Right atrium auricular region (tissue), 2 donors: Measurements from ENCODE around the gene LTO1. TPM values are rescaled to one million over a fixed set of nuclear protein-coding genes. Genes with fewer than 3 reads are reported as not detected.
"Not testable (repeated sequence)": the region's sequence is repeated elsewhere in the genome, so short reads cannot be mapped to it uniquely, and the experiment has no call there.

Experiments used
- DNase-seq: peaks from one replicate; pipeline ENCODE4 v3.0.0-alpha.2; 2019; ENCODE audit warnings: low spot score
- H3K27ac ChIP-seq, 2 donors: fragments of 200-600 bp; sonication (generic); 1 replicate in 1 of 2; 2 replicates in 1 of 2; pipeline ENCODE4 v1.5.1; 2016 to 2019
- H3K27me3 ChIP-seq, 2 donors: fragments of 200-600 bp; sonication (generic); one replicate each; pipeline versions ENCODE4 v1.5.1 to v1.6.0; 2017 to 2019
- H3K36me3 ChIP-seq: fragments of 200-600 bp; sonication (generic); one replicate; pipeline ENCODE4 v1.5.1; 2016
- H3K4me1 ChIP-seq, 2 donors: fragments of 200-600 bp; sonication (generic); one replicate each; pipeline versions ENCODE4 v1.5.1 to v1.6.0; 2017 to 2019
- H3K4me3 ChIP-seq, 2 donors: fragments of 200-600 bp; sonication (generic); 1 replicate in 1 of 2; 2 replicates in 1 of 2; pipeline ENCODE4 v1.5.1; 2017 to 2019; ENCODE audit warnings: mild to moderate bottlenecking in 1 of 2, moderate library complexity in 1 of 2
- H3K9me3 ChIP-seq, 2 donors: fragments of 200-600 bp; sonication (generic); one replicate each; pipeline ENCODE4 v1.5.1; 2019
- total RNA-seq, 2 donors: library from RNA; depleted of rRNA; stranded (reverse); fragments of >200 nt; gene quantifications; one replicate each; pipeline ENCODE4 v1.1.0, GENCODE V29; 2016
- TF ChIP-seq, protein P1 (sequence below), 2 donors: fragments of 200-600 bp; sonication (generic); IDR thresholded peaks; one replicate each; pipeline ENCODE4 v1.5.1; 2019; ENCODE audit warnings: antibody characterized with exemption in 2 of 2

The LTO1 gene
- total RNA-seq, 2 donors from 2014 or later = 4.7 to 6.0 TPM

GRCh38 chr11:69632900-69633299 is 42.3 kb downstream of the LTO1 start:
- Histone ChIP-seq H3K4me3 (no peak overlapping the region), H3K4me1 (peaks cover 0 to 23% of the 10 kb centered on the region in 2 donors), H3K36me3 (no peaks in the 10 kb centered on the region), H3K9me3 (no peaks in the 10 kb centered on the region), H3K27ac (no peak overlapping the region), H3K27me3 (no peaks in the 10 kb centered on the region)
- TF ChIP-seq, protein P1, sequence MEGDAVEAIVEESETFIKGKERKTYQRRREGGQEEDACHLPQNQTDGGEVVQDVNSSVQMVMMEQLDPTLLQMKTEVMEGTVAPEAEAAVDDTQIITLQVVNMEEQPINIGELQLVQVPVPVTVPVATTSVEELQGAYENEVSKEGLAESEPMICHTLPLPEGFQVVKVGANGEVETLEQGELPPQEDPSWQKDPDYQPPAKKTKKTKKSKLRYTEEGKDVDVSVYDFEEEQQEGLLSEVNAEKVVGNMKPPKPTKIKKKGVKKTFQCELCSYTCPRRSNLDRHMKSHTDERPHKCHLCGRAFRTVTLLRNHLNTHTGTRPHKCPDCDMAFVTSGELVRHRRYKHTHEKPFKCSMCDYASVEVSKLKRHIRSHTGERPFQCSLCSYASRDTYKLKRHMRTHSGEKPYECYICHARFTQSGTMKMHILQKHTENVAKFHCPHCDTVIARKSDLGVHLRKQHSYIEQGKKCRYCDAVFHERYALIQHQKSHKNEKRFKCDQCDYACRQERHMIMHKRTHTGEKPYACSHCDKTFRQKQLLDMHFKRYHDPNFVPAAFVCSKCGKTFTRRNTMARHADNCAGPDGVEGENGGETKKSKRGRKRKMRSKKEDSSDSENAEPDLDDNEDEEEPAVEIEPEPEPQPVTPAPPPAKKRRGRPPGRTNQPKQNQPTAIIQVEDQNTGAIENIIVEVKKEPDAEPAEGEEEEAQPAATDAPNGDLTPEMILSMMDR (IDR thresholded peaks at IDR 0.05) = no peak
- DNase-seq = no peak

DNA sequence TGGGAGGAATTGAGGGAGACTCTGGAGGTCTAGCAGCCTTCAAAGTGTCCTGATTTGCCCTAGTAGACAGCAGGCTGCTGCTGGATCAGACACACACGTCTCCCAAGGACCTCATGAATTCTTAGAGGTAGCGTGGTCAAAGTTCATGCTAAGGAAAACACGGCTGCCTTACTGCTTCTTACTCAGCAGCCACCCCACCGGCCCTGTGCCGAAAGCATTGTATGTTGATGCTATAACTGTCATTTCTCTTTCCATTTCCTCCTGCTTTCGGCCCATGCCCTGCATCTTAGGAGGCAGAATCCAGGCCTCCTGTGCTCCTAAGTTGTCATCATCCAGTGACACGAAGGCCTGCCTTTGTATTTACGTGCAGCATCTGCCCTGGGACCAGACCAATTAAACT is 44.7 kb downstream of the LTO1 start:
- H3K36me3 ChIP-seq = no peaks in the 10 kb centered on the region
- no peak overlapping the region for H3K4me3 ChIP-seq
- no peaks in the 10 kb centered on the region for H3K9me3 ChIP-seq
- no peak for DNase-seq
- H3K4me1 ChIP-seq = no peaks in the 10 kb centered on the region
- TF ChIP-seq, protein P1 (IDR thresholded peaks at IDR 0.05) = no peak
- no peak overlapping the region for H3K27ac ChIP-seq
- H3K27me3 ChIP-seq = no peaks in the 10 kb centered on the region

- no peaks in the 10 kb centered on the region for H3K4me1 ChIP-seq
- H3K4me3 ChIP-seq = no peak overlapping the region
- no peak overlapping the region for H3K27ac ChIP-seq
- DNase-seq = no peak
- H3K36me3 ChIP-seq = no peaks in the 10 kb centered on the region
- H3K9me3 ChIP-seq = no peaks in the 10 kb centered on the region
- TF ChIP-seq, protein P1 (IDR thresholded peaks at IDR 0.05) = no peak
- no peaks in the 10 kb centered on the region for H3K27me3 ChIP-seq
Measured at GRCh38 chr11:69630017-69630416, 45.1 kb downstream of the LTO1 start.

- DNase-seq = no peak
- no peaks in the 10 kb centered on the region for H3K4me1 ChIP-seq
- TF ChIP-seq, protein P1 (IDR thresholded peaks at IDR 0.05) = no peak
- no peaks in the 10 kb centered on the region for H3K9me3 ChIP-seq
- H3K36me3 ChIP-seq = no peaks in the 10 kb centered on the region
- H3K27ac ChIP-seq = no peak overlapping the region
- H3K4me3 ChIP-seq = no peak overlapping the region
- H3K27me3 ChIP-seq = no peaks in the 10 kb centered on the region
Measured at GRCh38 chr11:69627551-69627950, 47.6 kb downstream of the LTO1 start.

DNA sequence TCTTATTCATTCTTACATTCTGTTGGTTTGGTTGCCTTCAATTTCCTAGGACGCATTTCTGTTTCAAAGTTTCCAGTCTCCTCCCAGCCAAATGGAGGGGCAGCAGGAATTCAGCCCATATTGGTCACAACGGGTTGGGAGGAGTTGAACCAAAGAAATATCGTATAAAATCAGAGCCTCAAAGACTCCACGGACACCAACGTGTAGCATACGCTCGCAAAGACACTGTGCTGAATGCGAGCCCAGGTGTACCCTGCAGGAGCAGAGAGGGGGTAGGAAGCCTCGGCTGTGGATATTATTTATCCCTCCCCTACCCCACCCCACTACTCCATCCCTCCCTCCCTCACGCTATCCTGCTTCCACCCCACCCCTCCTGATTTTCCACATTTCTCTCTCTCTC is 49.7 kb downstream of the LTO1 start:
- no peaks in the 10 kb centered on the region for H3K4me1 ChIP-seq
- no peaks in the 10 kb centered on the region for H3K36me3 ChIP-seq

GRCh38 chr11:69624293-69624692 is 50.9 kb downstream of the LTO1 start:
- TF ChIP-seq, protein P1 (IDR thresholded peaks at IDR 0.05) = no peak
- Histone ChIP-seq H3K4me1 (no peaks in the 10 kb centered on the region), H3K9me3 (no peaks in the 10 kb centered on the region), H3K4me3 (no peak overlapping the region), H3K27ac (no peak overlapping the region), H3K27me3 (no peaks in the 10 kb centered on the region), H3K36me3 (no peaks in the 10 kb centered on the region)
- DNase-seq = no peak

More for the DNA sequence above, 49.7 kb downstream of the LTO1 start:
- Histone ChIP-seq H3K4me3 (no peak overlapping the region), H3K27me3 (no peaks in the 10 kb centered on the region), H3K9me3 (no peaks in the 10 kb centered on the region), H3K27ac (no peak overlapping the region)
- no peak for DNase-seq
- TF ChIP-seq, protein P1 (IDR thresholded peaks at IDR 0.05) = no peak

DNA sequence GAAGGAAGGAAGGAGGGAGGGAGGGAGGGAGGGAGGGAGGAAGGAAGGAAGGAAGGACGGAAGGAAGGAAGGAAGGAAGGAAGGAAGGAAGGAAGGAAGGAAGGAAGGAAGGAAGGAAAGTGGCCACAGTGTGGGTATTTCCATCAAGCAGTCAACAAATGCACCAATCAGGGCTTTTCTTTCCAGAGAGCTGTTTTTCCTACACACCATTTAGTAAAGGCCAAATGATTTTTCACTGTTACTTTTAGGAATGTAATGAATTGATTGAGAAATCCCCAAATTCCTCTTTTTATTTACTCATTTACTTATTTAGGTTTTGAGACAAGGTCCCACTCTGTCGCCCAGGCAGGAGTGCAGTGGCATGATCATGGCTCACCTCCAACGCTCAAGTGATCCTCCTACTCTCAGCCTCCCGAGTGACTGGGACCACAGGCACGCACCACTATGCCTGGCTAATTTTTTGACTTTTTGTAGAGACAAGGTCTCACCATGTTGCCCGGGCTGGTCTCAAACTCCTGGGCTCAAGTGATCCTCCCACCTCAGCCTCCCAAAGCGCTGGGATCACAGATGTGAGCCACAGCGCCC is 53.0 kb downstream of the LTO1 start:
- H3K27me3 ChIP-seq, H3K4me3 ChIP-seq, DNase-seq, H3K4me1 ChIP-seq, H3K27ac ChIP-seq, H3K9me3 ChIP-seq, H3K36me3 ChIP-seq: not testable (repeated sequence)
